ENCODE measurements around the gene NET1.

Gene NET1

GRCh38 chr10:5485948-5486852, 73.8 kb downstream of the NET1 start:
- H3K79me2 ChIP-seq = no peaks in the 10 kb centered on the region
- H3K4me1 ChIP-seq = no peaks in the 10 kb centered on the region
- no peak overlapping the region for H3K9ac ChIP-seq
- no peak overlapping the region for H3K4me3 ChIP-seq (ENCODE audit: low read depth, low read length)
- H3K27ac ChIP-seq = no peak overlapping the region
- no peak overlapping the region for H3K4me2 ChIP-seq (ENCODE audit: low read length)
- H3K27me3 ChIP-seq (ENCODE audit: control insufficient read depth, insufficient read depth, low read length) = no peaks in the 10 kb centered on the region
- no peaks in the 10 kb centered on the region for H3K9me3 ChIP-seq (ENCODE audit: control insufficient read depth, low read length)
- H2AFZ ChIP-seq = no peak overlapping the region
- TF ChIP-seq CTCF (IDR thresholded peaks at IDR 0.05) = no peak
- H3K36me3 ChIP-seq (ENCODE audit: control insufficient read depth, insufficient read depth, low read length) = no peaks in the 10 kb centered on the region

GRCh38 chr10:5486853-5487235, 74.5 kb downstream of the NET1 start:
- Histone ChIP-seq H3K4me1 (no peaks in the 10 kb centered on the region), H3K27ac (no peak overlapping the region), H3K79me2 (no peaks in the 10 kb centered on the region), H3K27me3 (ENCODE audit: control insufficient read depth, insufficient read depth, low read length) (no peaks in the 10 kb centered on the region), H2AFZ (no peak overlapping the region), H3K4me3 (ENCODE audit: low read depth, low read length) (no peak overlapping the region), H3K9ac (no peak overlapping the region), H3K9me3 (ENCODE audit: control insufficient read depth, low read length) (no peaks in the 10 kb centered on the region), H3K4me2 (ENCODE audit: low read length) (no peak overlapping the region), H3K36me3 (ENCODE audit: control insufficient read depth, insufficient read depth, low read length) (no peaks in the 10 kb centered on the region)
- no peak for TF ChIP-seq CTCF (IDR thresholded peaks at IDR 0.05)

GRCh38 chr10:5488272-5489161, 76.2 kb downstream of the NET1 start:
- no peaks in the 10 kb centered on the region for H3K79me2 ChIP-seq
- H3K36me3 ChIP-seq (ENCODE audit: control insufficient read depth, insufficient read depth, low read length) = no peaks in the 10 kb centered on the region
- no peak overlapping the region for H3K9ac ChIP-seq
- no peak overlapping the region for H3K27ac ChIP-seq
- H3K4me1 ChIP-seq = no peaks in the 10 kb centered on the region
- no peak overlapping the region for H2AFZ ChIP-seq
- H3K9me3 ChIP-seq (ENCODE audit: control insufficient read depth, low read length) = no peaks in the 10 kb centered on the region
- no peak for TF ChIP-seq CTCF (IDR thresholded peaks at IDR 0.05)
- no peaks in the 10 kb centered on the region for H3K27me3 ChIP-seq (ENCODE audit: control insufficient read depth, insufficient read depth, low read length)
- no peak overlapping the region for H3K4me2 ChIP-seq (ENCODE audit: low read length)
- H3K4me3 ChIP-seq (ENCODE audit: low read depth, low read length) = no peak overlapping the region

GRCh38 chr10:5490032-5490431, 77.7 kb downstream of the NET1 start:
- Histone ChIP-seq H3K4me2 (ENCODE audit: low read length) (no peak overlapping the region), H3K27ac (no peak overlapping the region), H3K4me1 (no peaks in the 10 kb centered on the region), H3K9ac (no peak overlapping the region), H3K4me3 (ENCODE audit: low read depth, low read length) (no peak overlapping the region), H3K27me3 (ENCODE audit: control insufficient read depth, insufficient read depth, low read length) (no peaks in the 10 kb centered on the region), H3K36me3 (ENCODE audit: control insufficient read depth, insufficient read depth, low read length) (no peaks in the 10 kb centered on the region), H2AFZ (no peak overlapping the region), H3K79me2 (no peaks in the 10 kb centered on the region), H3K9me3 (ENCODE audit: control insufficient read depth, low read length) (no peaks in the 10 kb centered on the region)
- TF ChIP-seq CTCF (IDR thresholded peaks at IDR 0.05) = no peak

Data from parathyroid adenoma (tissue), 2 donors.